ENCODE measurements around the gene FOXQ1. TPM values are rescaled to one million over a fixed set of nuclear protein-coding genes. Genes with fewer than 3 reads are reported as not detected.

The FOXQ1 gene
- total and polyA plus RNA-seq, 2 donors (not counting 3 experiments of a cell fraction or from before 2014, with no cell fraction given): not detected

DNA sequence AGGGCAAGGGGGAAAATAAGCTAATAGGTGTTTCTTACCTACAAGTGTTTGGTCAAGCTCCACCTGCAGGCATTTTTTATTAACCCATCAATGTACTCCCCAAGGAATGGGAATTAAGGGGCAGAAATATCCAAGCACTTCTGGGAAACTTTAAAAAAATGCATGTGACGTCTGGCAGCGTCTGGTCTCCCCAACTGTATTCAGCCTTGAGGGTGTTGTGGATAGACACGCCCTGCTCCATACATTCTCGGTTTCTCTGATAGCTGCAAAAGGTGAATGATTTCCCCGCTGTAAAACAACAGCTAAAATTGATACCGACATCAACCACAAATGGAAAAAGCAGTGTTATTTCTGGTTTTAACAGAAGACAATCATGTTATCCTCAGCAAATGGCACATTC lies 2.5 kb upstream of the FOXQ1 start:
- H3K4me3 ChIP-seq (replicated peaks in 1 of 3; ENCODE audit: insufficient read depth in 1 of 3, low read depth in 1 of 3, low read length in 3 of 3): no peak overlapping the region
- no peaks in the 10 kb centered on the region for H3K9me1 ChIP-seq (replicated peaks; ENCODE audit: control insufficient read depth, extremely low read depth, insufficient read depth, low read length)
- H3K4me2 ChIP-seq (ENCODE audit: insufficient read depth, low read length): no peak overlapping the region
- H3K36me3 ChIP-seq (ENCODE audit: control insufficient read depth in 2 of 2, extremely low read depth in 1 of 2, insufficient read depth in 2 of 2, low read length in 2 of 2): no peaks in the 10 kb centered on the region
- no peaks in the 10 kb centered on the region for H3K79me2 ChIP-seq (ENCODE audit: control insufficient read depth, insufficient read depth, low read length)
- peaks cover 33 to 56% of the 10 kb centered on the region in 2 experiments for H3K27me3 ChIP-seq (ENCODE audit: control insufficient read depth in 2 of 2, insufficient read depth in 2 of 2, low read length in 2 of 2)
- H2AFZ ChIP-seq (ENCODE audit: low read depth, low read length): no peak overlapping the region
- dilution Hi-C loops (cut with MboI; ENCODE audit: extremely low pct_ligation_motif_present, low sequenced_read_pairs): no loop called here
- no peak overlapping the region for H3K27ac ChIP-seq (ENCODE audit: insufficient read depth, low read depth, low read length)
- DNase-seq (ENCODE audit: low read depth, low spot score): no peak
- no peak overlapping the region for H3K9ac ChIP-seq (replicated peaks; ENCODE audit: extremely low read depth, insufficient read depth, low read length)
- H4K20me1 ChIP-seq (replicated peaks; ENCODE audit: control insufficient read depth, extremely low read depth, insufficient read depth, low read length): no peaks in the 10 kb centered on the region
- TF ChIP-seq POLR2AphosphoS5 (IDR thresholded peaks at IDR 0.05; ENCODE audit: insufficient read depth, low read depth, low read length) (no peak), JUN (IDR thresholded peaks at IDR 0.05; ENCODE audit: borderline replicate concordance, insufficient read depth, insufficient read length, low read depth) (no peak), MYC (IDR thresholded peaks at IDR 0.05; ENCODE audit: low read depth, low read length) (no peak), FOS (IDR thresholded peaks at IDR 0.05; ENCODE audit: borderline replicate concordance, insufficient read depth, low read length) (no peak), POLR2A (IDR thresholded peaks at IDR 0.05; ENCODE audit: low read depth, low read length) (no peak), EZH2 (IDR thresholded peaks at IDR 0.05; ENCODE audit: borderline replicate concordance, low read depth, low read length, severe bottlenecking) (no peak), GATA2 (IDR thresholded peaks at IDR 0.05; ENCODE audit: insufficient read depth, insufficient read length, low read depth, low read length) (no peak)
- TF ChIP-seq, protein P1, sequence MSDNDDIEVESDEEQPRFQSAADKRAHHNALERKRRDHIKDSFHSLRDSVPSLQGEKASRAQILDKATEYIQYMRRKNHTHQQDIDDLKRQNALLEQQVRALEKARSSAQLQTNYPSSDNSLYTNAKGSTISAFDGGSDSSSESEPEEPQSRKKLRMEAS (IDR thresholded peaks at IDR 0.05; ENCODE audit: insufficient read depth, insufficient read length): no peak
- TF ChIP-seq, protein P2, sequence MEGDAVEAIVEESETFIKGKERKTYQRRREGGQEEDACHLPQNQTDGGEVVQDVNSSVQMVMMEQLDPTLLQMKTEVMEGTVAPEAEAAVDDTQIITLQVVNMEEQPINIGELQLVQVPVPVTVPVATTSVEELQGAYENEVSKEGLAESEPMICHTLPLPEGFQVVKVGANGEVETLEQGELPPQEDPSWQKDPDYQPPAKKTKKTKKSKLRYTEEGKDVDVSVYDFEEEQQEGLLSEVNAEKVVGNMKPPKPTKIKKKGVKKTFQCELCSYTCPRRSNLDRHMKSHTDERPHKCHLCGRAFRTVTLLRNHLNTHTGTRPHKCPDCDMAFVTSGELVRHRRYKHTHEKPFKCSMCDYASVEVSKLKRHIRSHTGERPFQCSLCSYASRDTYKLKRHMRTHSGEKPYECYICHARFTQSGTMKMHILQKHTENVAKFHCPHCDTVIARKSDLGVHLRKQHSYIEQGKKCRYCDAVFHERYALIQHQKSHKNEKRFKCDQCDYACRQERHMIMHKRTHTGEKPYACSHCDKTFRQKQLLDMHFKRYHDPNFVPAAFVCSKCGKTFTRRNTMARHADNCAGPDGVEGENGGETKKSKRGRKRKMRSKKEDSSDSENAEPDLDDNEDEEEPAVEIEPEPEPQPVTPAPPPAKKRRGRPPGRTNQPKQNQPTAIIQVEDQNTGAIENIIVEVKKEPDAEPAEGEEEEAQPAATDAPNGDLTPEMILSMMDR (IDR thresholded peaks at IDR 0.05; ENCODE audit: extremely low read depth in 1 of 2, insufficient read depth in 1 of 2, low read depth in 1 of 2, low read length in 2 of 2): no peak
- POLR2A ChIA-PET: no interaction called here
- no TSS peak for BruUV-seq (replicated peaks)
- CTCF ChIA-PET: no interaction called here
- H3K9me3 ChIP-seq (replicated peaks; ENCODE audit: control insufficient read depth, insufficient read depth, low read length): no peaks in the 10 kb centered on the region
- H3K4me1 ChIP-seq (ENCODE audit: control insufficient read depth, extremely low read depth, insufficient read depth, low read length): peaks cover 5% of the 10 kb centered on the region
- intact Hi-C loops (cut with micrococcal nuclease): no loop called here
- no peak for FAIRE-seq

Measured in endothelial cell of umbilical vein (primary cell).